Astrocyte of the spinal cord (primary cell): Measurements from ENCODE around the gene TMEM8B.

Source experiments
- DNase-seq: peaks from one replicate; pipeline ENCODE4 v3.0.0; 2011; ENCODE audit warnings: low read depth, low spot score
- H3K4me3 ChIP-seq: 2 replicates; pipeline ENCODE4 v1.5.1; 2011; ENCODE audit warnings: low read depth, mild to moderate bottlenecking, low read length, moderate library complexity
- in situ Hi-C: cut with HindIII; loops from 2 replicates; pipeline ENCODE4 v1.10.0; 2017; ENCODE audit warnings: low sequenced_read_pairs
- TF ChIP-seq, protein P1 (sequence below): IDR thresholded peaks from 2 replicates; pipeline ENCODE4 v1.5.1; 2012; ENCODE audit warnings: low read depth, mild to moderate bottlenecking, low read length, inconsistent platforms

Gene TMEM8B

DNA sequence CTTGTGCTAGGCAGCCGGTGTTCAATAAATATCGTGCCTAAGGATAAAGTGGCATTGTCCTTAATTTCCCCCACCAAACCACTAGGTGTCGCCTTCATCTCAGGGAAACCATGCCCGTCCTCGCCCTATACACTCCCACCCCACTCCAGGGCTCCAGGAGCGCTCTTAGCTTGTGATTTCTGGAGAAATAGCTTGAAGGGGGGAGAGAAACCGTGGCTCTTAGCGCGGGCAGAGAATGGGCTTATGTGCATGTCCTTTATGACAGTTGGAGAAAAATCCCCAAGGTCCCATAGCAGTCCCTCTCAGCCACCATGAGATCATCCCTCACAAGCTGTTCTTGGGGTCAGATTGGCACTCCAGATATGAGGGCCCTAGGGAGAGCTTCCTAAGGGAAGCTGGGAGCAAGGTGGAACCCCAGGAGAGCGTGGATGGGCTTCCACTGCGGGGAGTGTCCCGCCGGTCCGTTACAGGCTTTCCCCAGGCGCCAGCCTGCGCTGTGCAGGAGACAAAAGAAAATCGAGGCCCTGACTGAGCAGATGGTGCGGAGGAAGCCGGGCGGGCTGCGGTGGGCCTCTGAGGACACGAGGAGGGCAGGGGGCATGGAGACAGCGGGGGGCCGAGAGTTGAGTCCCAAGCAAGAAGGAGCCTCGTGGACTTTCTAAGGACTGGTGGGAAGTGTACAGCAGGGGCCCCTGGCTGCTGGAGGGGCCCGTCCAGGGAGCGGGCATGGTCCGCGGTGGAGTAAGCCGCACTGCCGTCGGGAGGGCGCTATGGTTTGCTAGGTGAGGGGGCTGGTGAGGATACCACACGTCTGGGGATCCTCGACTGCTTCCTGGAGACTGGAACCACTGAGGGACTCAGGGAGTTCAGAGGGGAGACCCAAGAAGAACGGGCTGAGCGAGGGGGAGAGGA is 38.4 kb upstream of the TMEM8B start:
- TF ChIP-seq, protein P1, sequence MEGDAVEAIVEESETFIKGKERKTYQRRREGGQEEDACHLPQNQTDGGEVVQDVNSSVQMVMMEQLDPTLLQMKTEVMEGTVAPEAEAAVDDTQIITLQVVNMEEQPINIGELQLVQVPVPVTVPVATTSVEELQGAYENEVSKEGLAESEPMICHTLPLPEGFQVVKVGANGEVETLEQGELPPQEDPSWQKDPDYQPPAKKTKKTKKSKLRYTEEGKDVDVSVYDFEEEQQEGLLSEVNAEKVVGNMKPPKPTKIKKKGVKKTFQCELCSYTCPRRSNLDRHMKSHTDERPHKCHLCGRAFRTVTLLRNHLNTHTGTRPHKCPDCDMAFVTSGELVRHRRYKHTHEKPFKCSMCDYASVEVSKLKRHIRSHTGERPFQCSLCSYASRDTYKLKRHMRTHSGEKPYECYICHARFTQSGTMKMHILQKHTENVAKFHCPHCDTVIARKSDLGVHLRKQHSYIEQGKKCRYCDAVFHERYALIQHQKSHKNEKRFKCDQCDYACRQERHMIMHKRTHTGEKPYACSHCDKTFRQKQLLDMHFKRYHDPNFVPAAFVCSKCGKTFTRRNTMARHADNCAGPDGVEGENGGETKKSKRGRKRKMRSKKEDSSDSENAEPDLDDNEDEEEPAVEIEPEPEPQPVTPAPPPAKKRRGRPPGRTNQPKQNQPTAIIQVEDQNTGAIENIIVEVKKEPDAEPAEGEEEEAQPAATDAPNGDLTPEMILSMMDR: peak; percentile 79
- peak overlapping the region; percentile 26 for H3K4me3 ChIP-seq
- peak; percentile 83 for DNase-seq
- in situ Hi-C loops: no loop called here

GRCh38 chr9:35791297-35791921 is 37.6 kb upstream of the TMEM8B start, which contains the start of gene NPR2:
NPR2 (plus strand) TSS chr9:35791591; CDS start chr9:35792409, 818 bp downstream.
- in situ Hi-C loops: no loop called here
- H3K4me3 ChIP-seq: peak within 1 kb of the TSS; percentile 53
- no peak for DNase-seq
- TF ChIP-seq, protein P1: no peak

GRCh38 chr9:35792024-35792813 is 36.8 kb upstream of the TMEM8B start:
- in situ Hi-C loops: no loop called here
- no peak for DNase-seq
- TF ChIP-seq, protein P1: no peak
- H3K4me3 ChIP-seq: peak overlapping the region; percentile 53

- in situ Hi-C loops: no loop called here
- no peak for DNase-seq
- TF ChIP-seq, protein P1: no peak
- no peak overlapping the region for H3K4me3 ChIP-seq
These were observed 36.2 kb upstream of the TMEM8B start for GRCh38 chr9:35792826-35793225.

GRCh38 chr9:35793461-35793860 is 35.6 kb upstream of the TMEM8B start:
- H3K4me3 ChIP-seq: peak overlapping the region; percentile 5
- TF ChIP-seq, protein P1: no peak
- in situ Hi-C loops: no loop called here
- DNase-seq: no peak

GRCh38 chr9:35795695-35796094 is 33.3 kb upstream of the TMEM8B start:
- H3K4me3 ChIP-seq: no peak overlapping the region
- TF ChIP-seq, protein P1: no peak
- in situ Hi-C loops: no loop called here
- DNase-seq: no peak
